ENCODE data around the gene TRPM8. TPM values are rescaled to one million over a fixed set of nuclear protein-coding genes. Genes with fewer than 3 reads are reported as not detected.

The TRPM8 gene
- total and polyA plus RNA-seq, 2 of the 13 experiments (the other 11 are each of a cell fraction or from before 2014, with no cell fraction given) = 0.12 TPM; not detected in 1

- TF ChIP-seq ZNF687 (CRISPR knock-in tag; IDR thresholded peaks at IDR 0.05) (no peak), SYNCRIP (IDR thresholded peaks at IDR 0.05; ENCODE audit: insufficient read depth, low read depth, low read length) (no peak), HNF1B (CRISPR knock-in tag; IDR thresholded peaks at IDR 0.05) (no peak; the same call in 1 of the 2 replicates), HES4 (CRISPR knock-in tag; IDR thresholded peaks at IDR 0.05; ENCODE audit: borderline replicate concordance) (no peak), ZNF232 (CRISPR knock-in tag; IDR thresholded peaks at IDR 0.05; ENCODE audit: borderline replicate concordance) (no peak), ASH2L (IDR thresholded peaks at IDR 0.05; ENCODE audit: insufficient read length, low read depth, low read length) (peak; percentile 63), TBX3 (IDR thresholded peaks at IDR 0.05; ENCODE audit: borderline replicate concordance) (no peak), ZNF550 (CRISPR knock-in tag; IDR thresholded peaks at IDR 0.05; ENCODE audit: borderline replicate concordance) (no peak), ZNF839 (CRISPR knock-in tag; IDR thresholded peaks at IDR 0.05; ENCODE audit: borderline replicate concordance) (no peak), ZIK1 (CRISPR knock-in tag; IDR thresholded peaks at IDR 0.05; ENCODE audit: borderline replicate concordance, low read depth) (no peak), ZHX1 (CRISPR knock-in tag; IDR thresholded peaks at IDR 0.05; ENCODE audit: low read depth) (no peak), DBP (CRISPR knock-in tag; IDR thresholded peaks at IDR 0.05; ENCODE audit: not compliant biosample characterization) (no peak), ZBTB1 (CRISPR knock-in tag; IDR thresholded peaks at IDR 0.05; ENCODE audit: borderline replicate concordance) (no peak), ZNF878 (CRISPR knock-in tag; IDR thresholded peaks at IDR 0.05) (no peak), DZIP1 (CRISPR knock-in tag; IDR thresholded peaks at IDR 0.05) (no peak)
These were observed 64.6 kb downstream of the TRPM8 start (continued) for GRCh38 chr2:233981574-233982420.
